AG04450 (cell line): ENCODE data around the gene RBPJL. TPM values are rescaled to one million over a fixed set of nuclear protein-coding genes. Genes with fewer than 3 reads are reported as not detected.

Source experiments
- CTCF ChIA-PET: fragments of 300-600, 350-600 bp; formaldehyde crosslinking; extraction: SDS; loops from one replicate; lab custom pipeline; 2022; ENCODE audit warnings: antibody characterized with exemption, inconsistent platforms; lab: Charles Lee
- POLR2A ChIA-PET: fragments of 350-600 bp; formaldehyde crosslinking; extraction: SDS; loops from one replicate; lab custom pipeline; 2021; ENCODE audit warnings: antibody characterized with exemption, inconsistent platforms; lab: Yijun Ruan, JAX
- DNase-seq: peaks from one replicate; pipeline ENCODE4 v3.0.0-alpha.2; 2011; ENCODE audit warnings: low read depth, low spot score
- H3K27ac ChIP-seq: one replicate; pipeline ENCODE4 v1.5.1; 2012; ENCODE audit warnings: low read depth, low read length, control low read depth
- H3K27me3 ChIP-seq: one replicate; pipeline ENCODE4 v1.6.0; 2012; ENCODE audit warnings: low read length; ENCODE audit not compliant: control insufficient read depth, insufficient read depth
- H3K4me3 ChIP-seq: 2 replicates; pipeline ENCODE4 v1.5.1; 2011; ENCODE audit warnings: mild to moderate bottlenecking, low read depth, low read length, control low read depth
- H3K9me3 ChIP-seq: 2 replicates; pipeline ENCODE4 v1.5.1; 2012; ENCODE audit warnings: low read length; ENCODE audit not compliant: control insufficient read depth, insufficient read depth
- CTCF ChIP-seq: IDR thresholded peaks from 2 replicates; pipeline ENCODE4 v1.5.1; 2011; ENCODE audit warnings: low read depth, low read length, control low read depth, inconsistent platforms
- polyA plus RNA-seq: library from polyadenylated mRNA; depleted of rRNA; stranded (reverse); fragments of >200 nt; gene quantifications from 2 replicates; pipeline ENCODE4 v1.2.3, GENCODE V29; 2011; rRNA removed

RBPJL gene
- polyA plus RNA-seq, 1 experiment, result not detected

GRCh38 chr20:45365444-45365970 is 58.9 kb downstream of the RBPJL start:
- Histone ChIP-seq H3K4me3 (no peak overlapping the region), H3K27ac (no peak overlapping the region), H3K9me3 (no peaks in the 10 kb centered on the region; the same call in 1 of the 2 replicates), H3K27me3 (no peaks in the 10 kb centered on the region)
- no peak for TF ChIP-seq CTCF
- CTCF ChIA-PET, result interaction anchor here (1.2 to 7.0 kb wide), 4 partner anchors 8 to 405 kb away, joined by 4 to 88 read pairs (median 32); no protein-coding TSS in a partner anchor
- POLR2A ChIA-PET, result no interaction called here
- no peak for DNase-seq

DNA sequence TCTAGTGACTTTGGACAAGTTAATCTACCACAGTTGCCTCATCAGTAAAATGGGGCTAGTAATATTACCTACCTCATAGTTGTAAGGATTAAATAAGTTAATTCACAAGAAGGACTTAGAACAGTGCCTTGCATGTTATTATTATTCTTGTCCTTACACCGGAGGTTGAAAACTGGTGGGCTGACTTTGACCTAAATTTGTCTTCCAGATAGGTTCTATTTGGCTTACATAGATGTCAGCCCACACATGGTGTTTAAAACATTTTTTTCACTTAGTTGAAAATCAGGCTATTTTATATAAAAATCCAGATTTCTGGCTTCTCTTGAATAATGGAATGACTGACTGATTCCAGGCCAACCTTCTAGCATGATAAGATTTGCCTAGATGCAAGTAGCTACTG is 59.6 kb downstream of the RBPJL start:
- POLR2A ChIA-PET, result no interaction called here

DNA sequence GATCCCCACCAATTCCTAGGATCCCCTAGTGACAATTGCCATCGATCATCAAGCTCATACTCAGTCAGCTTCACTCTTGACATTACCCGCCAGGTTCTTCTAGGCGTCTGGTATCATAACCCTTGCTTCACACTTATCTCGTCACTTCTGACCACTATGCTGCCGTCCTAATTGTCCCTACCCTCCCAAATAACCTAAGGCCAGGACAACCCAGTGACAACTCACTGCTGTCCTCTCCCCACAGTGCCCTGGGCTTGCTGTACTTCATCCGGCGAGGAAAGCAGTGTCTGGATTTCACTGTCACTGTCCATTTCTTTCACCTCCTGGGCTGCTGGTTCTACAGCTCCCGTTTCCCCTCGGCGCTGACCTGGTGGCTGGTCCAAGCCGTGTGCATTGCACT is 60.0 kb downstream of the RBPJL start:
- POLR2A ChIA-PET, result no interaction called here
- H3K9me3 ChIP-seq, result no peaks in the 10 kb centered on the region; the same call in 1 of the 2 replicates
- no peaks in the 10 kb centered on the region for H3K27me3 ChIP-seq
- H3K4me3 ChIP-seq, result no peak overlapping the region
- no peak for TF ChIP-seq CTCF
- CTCF ChIA-PET, result interaction anchor here (0.7 to 1.9 kb wide), 3 partner anchors 48 to 405 kb away, joined by 3 to 8 read pairs (median 5); no protein-coding TSS in a partner anchor
- no peak for DNase-seq
- H3K27ac ChIP-seq, result no peak overlapping the region

More for the DNA sequence above, 59.6 kb downstream of the RBPJL start:
- Histone ChIP-seq H3K27me3 (no peaks in the 10 kb centered on the region), H3K27ac (no peak overlapping the region), H3K9me3 (no peaks in the 10 kb centered on the region; the same call in 1 of the 2 replicates), H3K4me3 (no peak overlapping the region)
- CTCF ChIA-PET, result interaction anchor here (0.7 to 1.9 kb wide), 4 partner anchors 47 to 405 kb away, joined by 3 to 8 read pairs (median 4); no protein-coding TSS in a partner anchor
- no peak for TF ChIP-seq CTCF
- DNase-seq, result no peak

- no peak overlapping the region for H3K4me3 ChIP-seq
- H3K9me3 ChIP-seq, result no peaks in the 10 kb centered on the region; the same call in 1 of the 2 replicates
- no peak overlapping the region for H3K27ac ChIP-seq
- no peak for DNase-seq
- ChIA-PET CTCF (interaction anchor here (0.7 to 1.9 kb wide), 3 partner anchors 48 to 404 kb away, joined by 3 to 8 read pairs (median 5); no protein-coding TSS in a partner anchor), POLR2A (no interaction called here)
- no peak for TF ChIP-seq CTCF
- H3K27me3 ChIP-seq, result no peaks in the 10 kb centered on the region
Observed at GRCh38 chr20:45367126-45367525, 60.5 kb downstream of the RBPJL start.

Other genes starting within 250 kb of the RBPJL start
- gene KCNS1, start 205.7 kb upstream of the RBPJL start, polyA plus RNA-seq, result 0.30 and 0.31 TPM in 2 replicates
- gene WFDC5, start 191.7 kb upstream of the RBPJL start, polyA plus RNA-seq, result not detected in 2 replicates
- gene WFDC12, start 182.4 kb upstream of the RBPJL start, polyA plus RNA-seq, result not detected in 2 replicates
- not detected in 2 replicates for gene PI3, start 131.9 kb upstream of the RBPJL start, polyA plus RNA-seq
- gene SEMG1, start 99.8 kb upstream of the RBPJL start, polyA plus RNA-seq, result not detected in 2 replicates
- not detected in 2 replicates for gene SEMG2, start 85.5 kb upstream of the RBPJL start, polyA plus RNA-seq
- not detected in 2 replicates for gene SLPI, start 52.3 kb upstream of the RBPJL start, polyA plus RNA-seq
- gene MATN4, start 1.5 kb downstream of the RBPJL start, polyA plus RNA-seq, result 0.04 TPM in 1 of 2 replicates, not detected in the other
- 177 and 204 TPM in 2 replicates for gene SDC4, start 41.6 kb downstream of the RBPJL start, polyA plus RNA-seq
- 25.1 and 33.4 TPM in 2 replicates for gene SYS1, start 56.3 kb downstream of the RBPJL start, polyA plus RNA-seq
- gene TP53TG5, start 71.5 kb downstream of the RBPJL start, polyA plus RNA-seq, result not detected in 2 replicates
- 12.8 and 13.8 TPM in 2 replicates for gene DBNDD2, start 101.4 kb downstream of the RBPJL start, polyA plus RNA-seq
- 114 and 140 TPM in 2 replicates for gene PIGT, start 109.3 kb downstream of the RBPJL start, polyA plus RNA-seq
- not detected in 2 replicates for gene WFDC2, start 162.9 kb downstream of the RBPJL start, polyA plus RNA-seq
- not detected in 2 replicates for gene SPINT3, start 208.8 kb downstream of the RBPJL start, polyA plus RNA-seq
- gene WFDC6, start 232.6 kb downstream of the RBPJL start, polyA plus RNA-seq, result not detected in 2 replicates
- gene EPPIN, start 240.6 kb downstream of the RBPJL start, polyA plus RNA-seq, result not detected in 2 replicates